ENCODE measurements around the gene ERCC1.
"Not testable (repeated sequence)": the region's sequence is repeated elsewhere in the genome, so short reads cannot be mapped to it uniquely, and the experiment has no call there.

The ERCC1 gene

GRCh38 chr19:45429896-45430295 is 6.2 kb upstream of the ERCC1 start:
- DNase-seq (ENCODE audit: low read depth): not testable (repeated sequence)

GRCh38 chr19:45428384-45429231 is 4.9 kb upstream of the ERCC1 start:
- DNase-seq (ENCODE audit: low read depth): no peak

- no peak for DNase-seq (ENCODE audit: low read depth)
These were observed 708 bp upstream of the ERCC1 start for GRCh38 chr19:45424191-45425058.

- no peak for DNase-seq (ENCODE audit: low read depth)
These were observed 606 bp downstream of the ERCC1 start for GRCh38 chr19:45423033-45423588.

GRCh38 chr19:45421947-45422498 is 1.7 kb downstream of the ERCC1 start:
- no peak for DNase-seq (ENCODE audit: low read depth)

- DNase-seq (ENCODE audit: low read depth): no peak
These were observed 2.8 kb downstream of the ERCC1 start for GRCh38 chr19:45420871-45421270.

- no peak for DNase-seq (ENCODE audit: low read depth)
These were observed 3.4 kb downstream of the ERCC1 start for GRCh38 chr19:45420356-45420755.

GRCh38 chr19:45419895-45420294 is 3.8 kb downstream of the ERCC1 start:
- no peak for DNase-seq (ENCODE audit: low read depth)

- DNase-seq (ENCODE audit: low read depth): no peak
These were observed 4.3 kb downstream of the ERCC1 start for GRCh38 chr19:45419396-45419795.

- no peak for DNase-seq (ENCODE audit: low read depth)
These were observed 4.9 kb downstream of the ERCC1 start for GRCh38 chr19:45418802-45419201.

GRCh38 chr19:45417151-45417550 is 6.6 kb downstream of the ERCC1 start:
- no peak for DNase-seq (ENCODE audit: low read depth)

- no peak for DNase-seq (ENCODE audit: low read depth)
These were observed 9.2 kb downstream of the ERCC1 start for GRCh38 chr19:45414468-45414867.

- DNase-seq (ENCODE audit: low read depth): no peak
These were observed 10.2 kb downstream of the ERCC1 start for GRCh38 chr19:45413497-45413896.

GRCh38 chr19:45410330-45410729 is 13.4 kb downstream of the ERCC1 start:
- not testable (repeated sequence) for DNase-seq (ENCODE audit: low read depth)

- DNase-seq (ENCODE audit: low read depth): no peak
These were observed 14.2 kb downstream of the ERCC1 start for GRCh38 chr19:45409557-45409920.

GRCh38 chr19:45408830-45409556 is 14.7 kb downstream of the ERCC1 start:
- DNase-seq (ENCODE audit: low read depth): no peak

GRCh38 chr19:45408121-45408520 is 15.6 kb downstream of the ERCC1 start:
- no peak for DNase-seq (ENCODE audit: low read depth)

GRCh38 chr19:45407585-45407984 is 16.1 kb downstream of the ERCC1 start:
- DNase-seq (ENCODE audit: low read depth): not testable (repeated sequence)

- no peak for DNase-seq (ENCODE audit: low read depth)
These were observed 16.7 kb downstream of the ERCC1 start for GRCh38 chr19:45407091-45407375.

- peak; percentile 73 for DNase-seq (ENCODE audit: low read depth)
These were observed 17.3 kb downstream of the ERCC1 start, which contains the start of gene POLR1G for GRCh38 chr19:45406226-45407090. TSS of gene POLR1G (plus strand) at chr19:45406644. CDS start at chr19:45406697, 53 bp downstream.
